Transverse colon (tissue), 4 donors: Measurements from ENCODE around the gene NANS. TPM values are rescaled to one million over a fixed set of nuclear protein-coding genes. Genes with fewer than 3 reads are reported as not detected.

Source experiments
- DNase-seq: peaks from one replicate; pipeline ENCODE4 v3.0.0-alpha.2; 2019
- H3K27ac ChIP-seq, 4 donors: fragments of 200-600 bp; sonication (generic); 2 replicates each; pipeline ENCODE4 v1.5.1; 2016 to 2018; ENCODE audit warnings: inconsistent platforms in 4 of 4
- H3K27me3 ChIP-seq: fragments of 200-600 bp; sonication (generic); 2 replicates; pipeline ENCODE4 v1.5.1; 2017; ENCODE audit warnings: inconsistent platforms
- H3K36me3 ChIP-seq, 4 donors: fragments of 200-600 bp; sonication (generic); 2 replicates each; pipeline ENCODE4 v1.5.1; 2017 to 2019; ENCODE audit warnings: inconsistent platforms in 4 of 4
- H3K4me1 ChIP-seq, 4 donors: fragments of 200-600 bp; sonication (generic); 2 replicates each; pipeline ENCODE4 v1.5.1; 2017 to 2020; ENCODE audit warnings: inconsistent platforms in 4 of 4
- H3K4me3 ChIP-seq, 4 donors: fragments of 200-600 bp; sonication (generic); 1 replicate in 1 of 4; 2 replicates in 3 of 4; pipeline versions ENCODE4 v1.5.1 to v1.6.1; 2017 to 2019; ENCODE audit warnings: inconsistent platforms in 4 of 4
- H3K9me3 ChIP-seq, 2 donors: fragments of 200-600 bp; sonication (generic); 2 replicates each; pipeline ENCODE4 v1.5.1; 2017 to 2019; ENCODE audit warnings: inconsistent platforms in 2 of 2
- EP300 ChIP-seq: sonication (generic); formaldehyde crosslinking; IDR thresholded peaks from one replicate; pipeline ENCODE4 v1.6.1; 2017; ENCODE audit warnings: antibody characterized with exemption, low read depth
- POLR2A ChIP-seq: fragments of 450-650 bp; IDR thresholded peaks from one replicate; pipeline ENCODE4 v1.6.1; 2016; ENCODE audit warnings: antibody characterized with exemption, mild to moderate bottlenecking, moderate library complexity
- POLR2AphosphoS5 ChIP-seq, 3 donors: sonication (generic); formaldehyde crosslinking; IDR thresholded peaks; one replicate each; pipeline ENCODE4 v1.6.1; 2016; ENCODE audit warnings: antibody characterized with exemption in 3 of 3
- WGBS, 2 donors: methylation state at CpG; one replicate each; pipeline ENCODE4 v1.1.5; 2018; ENCODE audit warnings: low coverage in 1 of 2; 5-methylcytosine and 5-hydroxymethylcytosine counted together
- in situ Hi-C, 4 donors: fragments of 200-750 bp; cut with MboI; loops; one replicate each; pipeline versions ENCODE4 v1.15.0 to v1.15.1; 2017; ENCODE audit warnings: low sequenced_read_pairs in 3 of 4, low pct_ligation_motif_present in 1 of 4, low pct_unique_long_range_greater_than_20kb in 1 of 4
- intact Hi-C: fragments of 100-400 bp; cut with DNase I; formaldehyde crosslinking; loops from one replicate; pipeline ENCODE4 v1.15.1; 2023; ENCODE audit warnings: low total_unique reads
- total RNA-seq, 4 donors: library from RNA; depleted of rRNA; stranded (reverse); fragments of >200 nt; gene quantifications; one replicate each; pipeline ENCODE4 v1.1.0, GENCODE V29; 2016
- TF ChIP-seq, protein P1 (sequence below), 5 experiments: fragments of 200-600 bp in 3 of 5; fragments of 450-650 bp in 2 of 5; sonication (generic) in 3 of 5; IDR thresholded peaks; 1 replicate in 2 of 5; 2 replicates in 3 of 5; pipeline ENCODE4 v1.5.1; 2016 to 2017; ENCODE audit warnings: antibody characterized with exemption in 5 of 5, inconsistent platforms in 3 of 5, mild to moderate bottlenecking in 2 of 5, moderate library complexity in 1 of 5

NANS gene
- total RNA-seq, 4 donors from 2014 or later: 86.6 to 319 (median 269) TPM

GRCh38 chr9:98050351-98050750, 6.2 kb upstream of the NANS start:
- TF ChIP-seq POLR2A: no peak
- TF ChIP-seq, protein P1, sequence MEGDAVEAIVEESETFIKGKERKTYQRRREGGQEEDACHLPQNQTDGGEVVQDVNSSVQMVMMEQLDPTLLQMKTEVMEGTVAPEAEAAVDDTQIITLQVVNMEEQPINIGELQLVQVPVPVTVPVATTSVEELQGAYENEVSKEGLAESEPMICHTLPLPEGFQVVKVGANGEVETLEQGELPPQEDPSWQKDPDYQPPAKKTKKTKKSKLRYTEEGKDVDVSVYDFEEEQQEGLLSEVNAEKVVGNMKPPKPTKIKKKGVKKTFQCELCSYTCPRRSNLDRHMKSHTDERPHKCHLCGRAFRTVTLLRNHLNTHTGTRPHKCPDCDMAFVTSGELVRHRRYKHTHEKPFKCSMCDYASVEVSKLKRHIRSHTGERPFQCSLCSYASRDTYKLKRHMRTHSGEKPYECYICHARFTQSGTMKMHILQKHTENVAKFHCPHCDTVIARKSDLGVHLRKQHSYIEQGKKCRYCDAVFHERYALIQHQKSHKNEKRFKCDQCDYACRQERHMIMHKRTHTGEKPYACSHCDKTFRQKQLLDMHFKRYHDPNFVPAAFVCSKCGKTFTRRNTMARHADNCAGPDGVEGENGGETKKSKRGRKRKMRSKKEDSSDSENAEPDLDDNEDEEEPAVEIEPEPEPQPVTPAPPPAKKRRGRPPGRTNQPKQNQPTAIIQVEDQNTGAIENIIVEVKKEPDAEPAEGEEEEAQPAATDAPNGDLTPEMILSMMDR (IDR thresholded peaks at IDR 0.05): no peak
- no peak for TF ChIP-seq EP300
- no peak for TF ChIP-seq POLR2AphosphoS5 (IDR thresholded peaks at IDR 0.05)
- in situ Hi-C loops (loop anchor here in 1 of 4 donors (25.0 kb wide), 1 partner anchor 137 kb away; the partner anchor contains the start of gene CORO2A), intact Hi-C loops (no loop called here)
- 96 to 100% methylated on average over 2 to 4 of the region's 4 CpGs for WGBS, 2 donors
- no peaks in the 10 kb centered on the region for H3K36me3 ChIP-seq
- no peak overlapping the region for H3K4me3 ChIP-seq
- no peak for DNase-seq
- no peaks in the 10 kb centered on the region for H3K27me3 ChIP-seq
- no peaks in the 10 kb centered on the region for H3K4me1 ChIP-seq
- no peak overlapping the region for H3K27ac ChIP-seq
- H3K9me3 ChIP-seq: no peaks in the 10 kb centered on the region

- WGBS, 2 donors: 94 to 100% methylated on average over 1 to 7 of the region's 7 CpGs
- Histone ChIP-seq H3K4me3 (no peak overlapping the region), H3K9me3 (no peaks in the 10 kb centered on the region), H3K27ac (no peak overlapping the region), H3K4me1 (peaks cover 7 to 23% (median 21%) of the 10 kb centered on the region in 4 donors), H3K27me3 (no peaks in the 10 kb centered on the region), H3K36me3 (no peaks in the 10 kb centered on the region)
- intact Hi-C loops (no loop called here), in situ Hi-C loops (loop anchor here in 1 of 4 donors (25.0 kb wide), 1 partner anchor 133 kb away; the partner anchor contains the start of gene CORO2A)
- no peak for DNase-seq
- no peak for TF ChIP-seq POLR2A
- TF ChIP-seq EP300: no peak
- TF ChIP-seq, protein P1 (IDR thresholded peaks at IDR 0.05): no peak
- TF ChIP-seq POLR2AphosphoS5 (IDR thresholded peaks at IDR 0.05): no peak
Observed at GRCh38 chr9:98054376-98054951, 2.1 kb upstream of the NANS start.

GRCh38 chr9:98057138-98057799, 737 bp downstream of the NANS start:
- in situ Hi-C loops: loop anchor here in 1 of 4 donors (25.0 kb wide), 1 partner anchor 130 kb away; the partner anchor contains the start of gene CORO2A
- intact Hi-C loops: loop anchor here (5.0 kb wide), 1 partner anchor 75 kb away; the partner anchor contains the start of gene ANP32B

GRCh38 chr9:98062161-98062560, 5.6 kb downstream of the NANS start:
- Histone ChIP-seq H3K36me3 (peaks cover 0 to 32% (median 15%) of the 10 kb centered on the region in 4 donors), H3K4me3 (peak overlapping the region in 1 of 4 donors; percentile 1), H3K27me3 (no peaks in the 10 kb centered on the region), H3K27ac (peak overlapping the region; percentile 42 to 71 (median 64)), H3K9me3 (no peaks in the 10 kb centered on the region), H3K4me1 (peaks cover 11 to 76% (median 29%) of the 10 kb centered on the region in 4 donors)
- in situ Hi-C loops (loop anchor here in 1 of 4 donors (25.0 kb wide), 1 partner anchor 125 kb away; the partner anchor contains the start of gene CORO2A), intact Hi-C loops (no loop called here)
- no peak for DNase-seq
- TF ChIP-seq, protein P1 (IDR thresholded peaks at IDR 0.05): no peak
- WGBS, 2 donors: 70 to 80% methylated on average over 1 to 3 of the region's 3 CpGs

More at GRCh38 chr9:98057138-98057799, 737 bp downstream of the NANS start:
- Histone ChIP-seq H3K4me1 (peaks cover 8 to 48% (median 28%) of the 10 kb centered on the region in 4 donors), H3K36me3 (peaks cover 0 to 12% (median 4%) of the 10 kb centered on the region in 4 donors), H3K9me3 (no peaks in the 10 kb centered on the region), H3K27me3 (no peaks in the 10 kb centered on the region), H3K4me3 (peak overlapping the region; percentile 67 to 88 (median 80)), H3K27ac (peak overlapping the region; percentile 92 to 99 (median 97))
- 1 to 3% methylated on average over 8 to 14 of the region's 14 CpGs for WGBS, 2 donors
- TF ChIP-seq POLR2AphosphoS5 (IDR thresholded peaks at IDR 0.05) (no peak), EP300 (no peak)
- no peak for DNase-seq
